Measurements from ENCODE around the gene LARGE1. TPM values are rescaled to one million over a fixed set of nuclear protein-coding genes. Genes with fewer than 3 reads are reported as not detected.
A peak's percentile ranks its signal among the peaks of the same experiment; 100 is the strongest.

The LARGE1 gene
- total and polyA plus RNA-seq, 2 of the 13 experiments (the other 11 are each of a cell fraction or from before 2014, with no cell fraction given) = 8.4 to 11.0 TPM

GRCh38 chr22:33699176-33699575 lies 221.1 kb downstream of the LARGE1 start:
- 93% methylated on average over 7 of the region's 7 CpGs for WGBS (ENCODE audit: low lambda C conversion rate)
- intact Hi-C loops (cut with micrococcal nuclease; ENCODE audit: unreplicated experiment) (no loop called here), in situ Hi-C loops (cut with HindIII; ENCODE audit: extremely low pct_ligation_motif_present, low pct_unique_long_range_greater_than_20kb) (no loop called here)
- POLR2A ChIA-PET = no interaction called here
- BruUV-seq (replicated peaks) = no TSS peak
- no peak for FAIRE-seq
- Histone ChIP-seq H3K9me3 (ENCODE audit: low read length) (peaks cover 5% of the 10 kb centered on the region; the same call in 1 of the 2 replicates), H3K4me2 (ENCODE audit: low read depth, low read length) (no peak overlapping the region), H3K27ac (ENCODE audit: extremely low read length, insufficient read depth, low read length) (no peak overlapping the region), H3K27me3 (ENCODE audit: control insufficient read depth in 1 of 2, insufficient read depth in 2 of 2, low read length in 2 of 2) (no peaks in the 10 kb centered on the region), H4K20me1 (ENCODE audit: insufficient read depth, low read length) (no peaks in the 10 kb centered on the region), H3K9ac (ENCODE audit: insufficient read depth, low read depth, low read length) (no peak overlapping the region), H3K79me2 (ENCODE audit: insufficient read depth, low read length) (no peaks in the 10 kb centered on the region), H3K36me3 (replicated peaks in 1 of 2; ENCODE audit: control insufficient read depth in 1 of 2, insufficient read depth in 2 of 2, low read length in 2 of 2) (peaks cover 0 to 1% of the 10 kb centered on the region in 2 experiments; a peak in 2 of 5 replicates), H3K4me3 (replicated peaks in 1 of 3; ENCODE audit: insufficient read depth in 1 of 3, low read depth in 2 of 3, low read length in 3 of 3) (no peak overlapping the region), H3K4me1 (ENCODE audit: insufficient read depth, low read length) (peaks cover 10% of the 10 kb centered on the region), H2AFZ (ENCODE audit: low read length) (no peak overlapping the region)
- CTCF ChIA-PET (ENCODE audit: low intra/inter-chr PET ratio, low total read pairs) = no interaction called here
- DNase-seq (ENCODE audit: low spot score) = no peak
- ATAC-seq = no peak
- TF ChIP-seq SAP130 (CRISPR knock-in tag; IDR thresholded peaks at IDR 0.05; ENCODE audit: low read depth) (no peak), NRL (CRISPR knock-in tag; IDR thresholded peaks at IDR 0.05; ENCODE audit: borderline replicate concordance) (no peak)

GRCh38 chr22:33697640-33698039 lies 222.6 kb downstream of the LARGE1 start:
- no peaks in the 10 kb centered on the region for H3K79me2 ChIP-seq (ENCODE audit: insufficient read depth, low read length)
- no peaks in the 10 kb centered on the region for H3K9me3 ChIP-seq (ENCODE audit: low read length)
- H2AFZ ChIP-seq (ENCODE audit: low read length) = no peak overlapping the region
- TF ChIP-seq ZNF24 (IDR thresholded peaks at IDR 0.05) (no peak), SNAPC2 (CRISPR knock-in tag; IDR thresholded peaks at IDR 0.05) (no peak)
- BruUV-seq (replicated peaks) = no TSS peak
- DNase-seq (ENCODE audit: low spot score) (peak; percentile 7), ATAC-seq (no peak), FAIRE-seq (peak; percentile 8)
- no peak overlapping the region for H3K27ac ChIP-seq (ENCODE audit: extremely low read length, insufficient read depth, low read length)
- H3K9ac ChIP-seq (ENCODE audit: insufficient read depth, low read depth, low read length) = no peak overlapping the region
- ChIA-PET POLR2A (no interaction called here), CTCF (ENCODE audit: low intra/inter-chr PET ratio, low total read pairs) (no interaction called here)
- intact Hi-C loops (cut with micrococcal nuclease; ENCODE audit: unreplicated experiment) = no loop called here
- H3K4me2 ChIP-seq (ENCODE audit: low read depth, low read length) = no peak overlapping the region
- WGBS (ENCODE audit: low lambda C conversion rate) = 97% methylated on average over 4 of the region's 4 CpGs
- H3K36me3 ChIP-seq (replicated peaks in 1 of 2; ENCODE audit: control insufficient read depth in 1 of 2, insufficient read depth in 2 of 2, low read length in 2 of 2) = peaks cover 0 to 1% of the 10 kb centered on the region in 2 experiments; a peak in 2 of 5 replicates
- no peak overlapping the region for H3K4me3 ChIP-seq (replicated peaks in 1 of 3; ENCODE audit: insufficient read depth in 1 of 3, low read depth in 2 of 3, low read length in 3 of 3)
- H3K4me1 ChIP-seq (ENCODE audit: insufficient read depth, low read length) = peaks cover 10% of the 10 kb centered on the region
- no peaks in the 10 kb centered on the region for H4K20me1 ChIP-seq (ENCODE audit: insufficient read depth, low read length)
- no peaks in the 10 kb centered on the region for H3K27me3 ChIP-seq (ENCODE audit: control insufficient read depth in 1 of 2, insufficient read depth in 2 of 2, low read length in 2 of 2)
- in situ Hi-C loops (cut with HindIII; ENCODE audit: extremely low pct_ligation_motif_present, low pct_unique_long_range_greater_than_20kb) = no loop called here
